Neuronal stem cell (in vitro differentiated cells): ENCODE data around the gene KLK7.
"Not testable (repeated sequence)": the region's sequence is repeated elsewhere in the genome, so short reads cannot be mapped to it uniquely, and the experiment has no call there.

Source experiments
- DNase-seq: peaks from one replicate; pipeline ENCODE4 v3.0.0-alpha.2; 2013; ENCODE audit warnings: low spot score
- H2AFZ ChIP-seq: one replicate; pipeline ENCODE4 v1.6.1; 2013; ENCODE audit warnings: mild to moderate bottlenecking, low read length, inconsistent platforms
- H2AK5ac ChIP-seq: 2 replicates; pipeline ENCODE4 v1.6.1; 2013; ENCODE audit warnings: low read depth, mild to moderate bottlenecking, inconsistent platforms, low read length, moderate library complexity, mixed read lengths
- H2BK120ac ChIP-seq: 2 replicates; pipeline ENCODE4 v1.6.1; 2013; ENCODE audit warnings: low read depth, mild to moderate bottlenecking, inconsistent platforms, low read length, moderate library complexity, mixed read lengths
- H2BK12ac ChIP-seq: one replicate; pipeline ENCODE4 v1.6.1; 2013; ENCODE audit warnings: low read length, inconsistent platforms
- H2BK15ac ChIP-seq: 2 replicates; pipeline ENCODE4 v1.6.1; 2013; ENCODE audit warnings: mild to moderate bottlenecking, low read length, inconsistent platforms, mixed read lengths
- H2BK5ac ChIP-seq: one replicate; pipeline ENCODE4 v1.6.1; 2013; ENCODE audit warnings: inconsistent platforms, mild to moderate bottlenecking, low read length, moderate library complexity
- H3K14ac ChIP-seq: one replicate; pipeline ENCODE4 v1.6.1; 2013; ENCODE audit warnings: low read length, inconsistent platforms
- H3K18ac ChIP-seq: 2 replicates; pipeline ENCODE4 v1.6.1; 2013; ENCODE audit warnings: low read length, inconsistent platforms
- H3K23ac ChIP-seq: 2 replicates; pipeline ENCODE4 v1.6.1; 2013; ENCODE audit warnings: low read depth, mild to moderate bottlenecking, mixed read lengths, low read length, inconsistent platforms; ENCODE audit not compliant: poor library complexity
- H3K27ac ChIP-seq: replicated peaks from 3 replicates; pipeline ENCODE4 v1.5.1; 2013; ENCODE audit warnings: low read length, inconsistent platforms
- H3K27me3 ChIP-seq, 3 experiments: 2 replicates each; pipeline ENCODE4 v1.6.1; 2013; ENCODE audit warnings: low read length in 3 of 3, mild to moderate bottlenecking in 2 of 3, inconsistent platforms in 1 of 3, low read depth in 1 of 3, mixed read lengths in 1 of 3, moderate library complexity in 1 of 3; ENCODE audit not compliant: control insufficient read depth in 3 of 3, insufficient read depth in 3 of 3
- H3K36me3 ChIP-seq, 2 donors: replicated peaks in 1 of 2; 2 replicates each; pipeline ENCODE4 v1.6.1; 2013; ENCODE audit warnings: low read length in 2 of 2; ENCODE audit not compliant: control insufficient read depth in 2 of 2, insufficient read depth in 2 of 2
- H3K4ac ChIP-seq: 2 replicates; pipeline ENCODE4 v1.6.1; 2013; ENCODE audit warnings: inconsistent platforms, mild to moderate bottlenecking, low read length, moderate library complexity
- H3K4me1 ChIP-seq, 2 donors: 1 replicate in 1 of 2; 2 replicates in 1 of 2; pipeline ENCODE4 v1.6.1; 2013; ENCODE audit warnings: low read length in 2 of 2, low read depth in 1 of 2; ENCODE audit not compliant: control insufficient read depth in 2 of 2, insufficient read depth in 1 of 2
- H3K4me2 ChIP-seq: one replicate; pipeline ENCODE4 v1.6.1; 2013; ENCODE audit warnings: mild to moderate bottlenecking, low read length, inconsistent platforms; ENCODE audit not compliant: insufficient read depth, poor library complexity, severe bottlenecking
- H3K4me3 ChIP-seq, 2 donors: 2 replicates each; pipeline ENCODE4 v1.5.1; 2013; ENCODE audit warnings: low read length in 2 of 2, mild to moderate bottlenecking in 2 of 2, inconsistent platforms in 1 of 2, moderate library complexity in 1 of 2
- H3K79me1 ChIP-seq: one replicate; pipeline ENCODE4 v1.6.1; 2013; ENCODE audit warnings: low read depth, mild to moderate bottlenecking, inconsistent platforms, low read length, moderate library complexity
- H3K9ac ChIP-seq: one replicate; pipeline ENCODE4 v1.6.1; 2013; ENCODE audit warnings: mild to moderate bottlenecking, low read depth, low read length, inconsistent platforms; ENCODE audit not compliant: poor library complexity
- H3K9me3 ChIP-seq, 2 donors: replicated peaks in 1 of 2; 2 replicates each; pipeline versions ENCODE3 to v1.6.1; 2013; ENCODE audit warnings: low read length in 2 of 2, mild to moderate bottlenecking in 2 of 2, inconsistent platforms in 1 of 2, low read depth in 1 of 2, mixed read lengths in 1 of 2, moderate library complexity in 1 of 2; ENCODE audit not compliant: control insufficient read depth in 2 of 2, insufficient read depth in 1 of 2
- H4K8ac ChIP-seq: one replicate; pipeline ENCODE4 v1.6.1; 2013; ENCODE audit warnings: low read depth, mild to moderate bottlenecking, inconsistent platforms, low read length, moderate library complexity
- H4K91ac ChIP-seq: one replicate; pipeline ENCODE4 v1.6.1; 2013; ENCODE audit warnings: low read length, low read depth, mild to moderate bottlenecking, inconsistent platforms; ENCODE audit not compliant: poor library complexity
- WGBS, 2 donors: extraction: QIAGEN DNeasy Blood & Tissue Kit; methylation state at CpG; one replicate each; pipeline ENCODE4 v1.1.7; 2013; ENCODE audit warnings: missing lambda C conversion rate in 2 of 2, mixed read lengths in 1 of 2; ENCODE audit not compliant: insufficient read length in 2 of 2, insufficient replicate concordance in 1 of 2; ENCODE audit errors: extremely low coverage in 2 of 2; 5-methylcytosine and 5-hydroxymethylcytosine counted together

Gene KLK7

GRCh38 chr19:50972795-50973376, 10.8 kb downstream of the KLK7 start:
- H3K4ac ChIP-seq = no peak overlapping the region
- H2BK12ac ChIP-seq = no peak overlapping the region
- no peak overlapping the region for H3K14ac ChIP-seq
- peaks cover 0 to 2% (median 0%) of the 10 kb centered on the region in 3 experiments for H3K27me3 ChIP-seq
- no peak overlapping the region for H2BK120ac ChIP-seq
- no peak overlapping the region for H3K4me3 ChIP-seq
- no peak overlapping the region for H2AFZ ChIP-seq
- H2BK15ac ChIP-seq = no peak overlapping the region
- H2AK5ac ChIP-seq = no peak overlapping the region
- no peaks in the 10 kb centered on the region for H3K79me1 ChIP-seq
- WGBS, 2 donors = no CpG with 5 or more reads among the region's 9 CpGs
- H3K18ac ChIP-seq = peak overlapping the region; percentile 45
- no peak overlapping the region for H2BK5ac ChIP-seq
- no peak overlapping the region for H3K9ac ChIP-seq
- H3K9me3 ChIP-seq = no peaks in the 10 kb centered on the region
- H3K27ac ChIP-seq = no peak overlapping the region
- no peak overlapping the region for H3K4me2 ChIP-seq
- no peaks in the 10 kb centered on the region for H3K36me3 ChIP-seq
- H3K23ac ChIP-seq = no peak overlapping the region
- no peak for DNase-seq
- no peak overlapping the region for H4K8ac ChIP-seq
- H4K91ac ChIP-seq = no peak overlapping the region
- peaks cover 0 to 14% of the 10 kb centered on the region in 2 donors for H3K4me1 ChIP-seq

DNA sequence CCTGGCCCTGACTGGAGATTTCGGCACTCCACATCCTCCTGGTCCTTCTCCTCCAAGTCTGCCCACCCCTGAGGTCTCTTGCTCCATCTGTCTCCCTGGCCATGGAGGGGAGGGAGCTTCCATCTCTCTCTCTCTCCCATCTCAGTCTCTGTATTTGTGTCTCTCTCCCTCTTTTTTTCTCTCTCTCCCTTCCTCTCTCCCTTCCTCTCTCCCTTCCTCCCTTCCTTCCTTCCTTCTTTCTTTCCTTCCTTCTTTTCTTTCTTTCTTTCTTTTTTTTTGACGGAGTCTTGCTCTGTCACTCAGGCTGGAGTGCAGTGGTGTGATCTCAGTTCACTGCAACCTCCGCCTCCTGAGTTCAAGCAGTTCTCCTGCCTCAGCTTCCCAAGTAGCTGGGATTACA, 13.9 kb downstream of the KLK7 start:
- H3K36me3 ChIP-seq, H4K8ac ChIP-seq, H3K4me2 ChIP-seq, H3K79me1 ChIP-seq, H2BK120ac ChIP-seq, H3K9ac ChIP-seq, H3K27ac ChIP-seq, H3K14ac ChIP-seq, H3K23ac ChIP-seq, H3K4me3 ChIP-seq, H3K9me3 ChIP-seq, H3K4ac ChIP-seq, H2BK12ac ChIP-seq, H2AFZ ChIP-seq, DNase-seq, H4K91ac ChIP-seq, H3K27me3 ChIP-seq: not testable (repeated sequence)
- H3K4me1 ChIP-seq = peaks cover 0 to 15% of the 10 kb centered on the region in 2 donors
- peak overlapping the region; percentile 92 for H2AK5ac ChIP-seq
- peak overlapping the region; percentile 92 for H3K18ac ChIP-seq
- peak overlapping the region; percentile 2 for H2BK5ac ChIP-seq
- no CpG with 5 or more reads among the region's 3 CpGs for WGBS, 2 donors
- H2BK15ac ChIP-seq = peak overlapping the region; percentile 98

GRCh38 chr19:50969413-50969760, 14.3 kb downstream of the KLK7 start, which contains the start of gene KLK6:
Gene KLK6, minus strand, starts transcription at chr19:50969591. Its CDS starts 1,487 bp downstream, at chr19:50968104.
- peak within 1 kb of the TSS; percentile 98 for H2BK15ac ChIP-seq
- no peak within 1 kb of the TSS for H4K91ac ChIP-seq
- no CpG with 5 or more reads among the region's 19 CpGs for WGBS, 2 donors
- H2BK5ac ChIP-seq = peak within 1 kb of the TSS; percentile 2
- no peak within 1 kb of the TSS for H3K14ac ChIP-seq
- H3K27me3 ChIP-seq = peaks cover 0 to 2% (median 0%) of the 10 kb centered on the region in 3 experiments
- DNase-seq = no peak
- no peak within 1 kb of the TSS for H3K4me2 ChIP-seq
- peak within 1 kb of the TSS; percentile 92 for H2AK5ac ChIP-seq
- no peak within 1 kb of the TSS for H3K27ac ChIP-seq
- peak within 1 kb of the TSS; percentile 77 for H3K23ac ChIP-seq
- H2BK120ac ChIP-seq = no peak within 1 kb of the TSS
- no peaks in the 10 kb centered on the region for H3K9me3 ChIP-seq
- H3K4me1 ChIP-seq = peaks cover 0 to 15% of the 10 kb centered on the region in 2 donors
- peak within 1 kb of the TSS; percentile 27 for H4K8ac ChIP-seq
- H2BK12ac ChIP-seq = peak within 1 kb of the TSS; percentile 95
- H3K79me1 ChIP-seq = no peaks in the 10 kb centered on the region
- H3K18ac ChIP-seq = peak within 1 kb of the TSS; percentile 92
- H2AFZ ChIP-seq = peak within 1 kb of the TSS; percentile 29
- peak within 1 kb of the TSS; percentile 54 for H3K9ac ChIP-seq
- no peak within 1 kb of the TSS for H3K4me3 ChIP-seq
- peak within 1 kb of the TSS; percentile 61 for H3K4ac ChIP-seq
- H3K36me3 ChIP-seq = no peaks in the 10 kb centered on the region

- peaks cover 0 to 2% (median 0%) of the 10 kb centered on the region in 3 experiments for H3K27me3 ChIP-seq
- H2BK15ac ChIP-seq = peak overlapping the region; percentile 98
- H3K23ac ChIP-seq = peak overlapping the region; percentile 77
- no CpG with 5 or more reads among the region's 7 CpGs for WGBS, 2 donors
- no peaks in the 10 kb centered on the region for H3K79me1 ChIP-seq
- DNase-seq = no peak
- H2AFZ ChIP-seq = peak overlapping the region; percentile 29
- H3K4me3 ChIP-seq = no peak overlapping the region
- no peak overlapping the region for H4K8ac ChIP-seq
- H3K4ac ChIP-seq = peak overlapping the region; percentile 61
- H3K36me3 ChIP-seq = no peaks in the 10 kb centered on the region
- peak overlapping the region; percentile 95 for H2BK12ac ChIP-seq
- H3K9me3 ChIP-seq = no peaks in the 10 kb centered on the region
- H3K4me2 ChIP-seq = no peak overlapping the region
- H3K4me1 ChIP-seq = peaks cover 0 to 15% of the 10 kb centered on the region in 2 donors
- peak overlapping the region; percentile 92 for H2AK5ac ChIP-seq
- no peak overlapping the region for H4K91ac ChIP-seq
- H3K18ac ChIP-seq = peak overlapping the region; percentile 92
- H2BK120ac ChIP-seq = no peak overlapping the region
- peak overlapping the region; percentile 54 for H3K9ac ChIP-seq
- H3K14ac ChIP-seq = no peak overlapping the region
- peak overlapping the region; percentile 2 for H2BK5ac ChIP-seq
- no peak overlapping the region for H3K27ac ChIP-seq
Observed at GRCh38 chr19:50968716-50969412, 14.9 kb downstream of the KLK7 start.
